GM12878 (cell line): ENCODE measurements around the gene NEMF. TPM values are rescaled to one million over a fixed set of nuclear protein-coding genes. Genes with fewer than 3 reads are reported as not detected.

Source experiments
- ATAC-seq: fragments of 200-7000 bp; cut with Tn5 transposase; 3 replicates; pipeline ENCODE4 v1.9.1; 2020; ENCODE audit warnings: mild to moderate bottlenecking, moderate library complexity
- BruUV-seq: library from RNA; stranded (reverse); fragments of 400-500 nt; replicated peaks from 2 replicates; lab custom pipeline; 2021; lab: Mats Ljungman, UMichigan
- CTCF ChIA-PET: fragments of 300-600 bp; sonication (Branson Sonifier 250); formaldehyde crosslinking; extraction: SDS; loops from one replicate; lab custom pipeline; 2021; ENCODE audit warnings: inconsistent platforms; lab: Yijun Ruan, JAX
- POLR2A ChIA-PET: fragments of 350-600 bp; formaldehyde crosslinking; extraction: SDS; loops from one replicate; lab custom pipeline; 2021; ENCODE audit warnings: inconsistent platforms; lab: Charles Lee
- RAD21 ChIA-PET: fragments of 300-600 bp; sonication (Branson Sonifier 250); formaldehyde crosslinking; loops from one replicate; lab custom pipeline; 2023; ENCODE audit warnings: antibody characterized with exemption; ENCODE audit not compliant: unreplicated experiment; lab: Charles Lee
- SMC1A ChIA-PET: fragments of 300-600 bp; sonication (Branson Sonifier 250); formaldehyde crosslinking; loops from one replicate; lab custom pipeline; 2023; ENCODE audit not compliant: unreplicated experiment, uncharacterized antibody; lab: Charles Lee
- DNase-seq: peaks from one replicate; pipeline ENCODE4 v3.0.0-alpha.2; 2011; ENCODE audit warnings: low read depth, low spot score
- FAIRE-seq: peaks from 3 replicates; lab custom pipeline; 2011; peaks lifted over from hg19 to GRCh38; lab: Jason Lieb, UNC
- H2AFZ ChIP-seq: 2 replicates; pipeline ENCODE4 v1.6.0; 2011; ENCODE audit warnings: low read depth, low read length, control low read depth; ENCODE audit not compliant: control insufficient read depth
- H3K27ac ChIP-seq: 2 replicates; pipeline ENCODE4 v1.5.1; 2011; ENCODE audit warnings: control low read depth; ENCODE audit not compliant: control insufficient read depth, insufficient read depth
- H3K27me3 ChIP-seq, 2 experiments: replicated peaks in 1 of 2; 2 replicates each; pipeline versions ENCODE4 v1.6.0 to v1.6.1; 2011; ENCODE audit warnings: low read length in 1 of 2; ENCODE audit not compliant: control insufficient read depth in 2 of 2, insufficient read depth in 2 of 2
- H3K36me3 ChIP-seq, 2 experiments: 2 replicates each; pipeline ENCODE4 v1.5.1; 2011; ENCODE audit warnings: low read length in 1 of 2; ENCODE audit not compliant: control insufficient read depth in 2 of 2, insufficient read depth in 2 of 2
- H3K4me1 ChIP-seq: 2 replicates; pipeline ENCODE4 v1.6.1; 2011; ENCODE audit warnings: mild to moderate bottlenecking, low read length, moderate library complexity, mixed read lengths; ENCODE audit not compliant: control insufficient read depth, insufficient read depth
- H3K4me2 ChIP-seq: 2 replicates; pipeline ENCODE4 v1.6.0; 2011; ENCODE audit warnings: control low read depth; ENCODE audit not compliant: control insufficient read depth, insufficient read depth
- H3K4me3 ChIP-seq: fragments of 200-600 bp; sonication (generic); 2 replicates; pipeline ENCODE4 v1.5.1; 2016
- H3K79me2 ChIP-seq: 2 replicates; pipeline ENCODE4 v1.6.0; 2011; ENCODE audit warnings: low read length; ENCODE audit not compliant: control insufficient read depth, insufficient read depth
- H3K9ac ChIP-seq: 2 replicates; pipeline ENCODE4 v1.8.0; 2011; ENCODE audit warnings: low read length, control low read depth, mixed read lengths; ENCODE audit not compliant: control insufficient read depth, insufficient read depth
- H3K9me3 ChIP-seq: replicated peaks from 3 replicates; pipeline ENCODE4 v1.5.1; 2011; ENCODE audit warnings: mild to moderate bottlenecking, low read length; ENCODE audit not compliant: control insufficient read depth, insufficient read depth
- H4K20me1 ChIP-seq: 2 replicates; pipeline ENCODE4 v1.6.0; 2011; ENCODE audit not compliant: control insufficient read depth, insufficient read depth
- E2F8 ChIP-seq: fragments of 450-650 bp; IDR thresholded peaks from 2 replicates; pipeline ENCODE4 v1.6.1; 2018; ENCODE audit warnings: mild to moderate bottlenecking, low read depth, moderate library complexity; ENCODE audit not compliant: partially characterized antibody
- EED ChIP-seq: sonication (generic); IDR thresholded peaks from 2 replicates; pipeline ENCODE4 v1.6.1; 2016; ENCODE audit warnings: antibody characterized with exemption, low read depth
- ESRRA ChIP-seq: IDR thresholded peaks from 2 replicates; pipeline ENCODE4 v1.6.1; 2012; ENCODE audit warnings: mild to moderate bottlenecking, low read length, improper control_type of control experiment
- HDAC2 ChIP-seq: fragments of 200-600 bp; sonication (generic); IDR thresholded peaks from 2 replicates; pipeline ENCODE4 v1.6.1; 2017
- JUNB ChIP-seq: IDR thresholded peaks from 2 replicates; pipeline ENCODE4 v1.6.1; 2016; ENCODE audit warnings: antibody characterized with exemption, mild to moderate bottlenecking
- MEF2A ChIP-seq: IDR thresholded peaks from 2 replicates; pipeline ENCODE4 v1.6.1; 2011; ENCODE audit warnings: low read depth, mild to moderate bottlenecking, low read length, moderate library complexity; ENCODE audit not compliant: insufficient read depth
- MTA2 ChIP-seq: fragments of 450-650 bp; IDR thresholded peaks from 2 replicates; pipeline ENCODE4 v1.6.1; 2016; ENCODE audit warnings: low read depth, mild to moderate bottlenecking, moderate library complexity
- POU2F2 ChIP-seq: IDR thresholded peaks from 3 replicates; pipeline ENCODE4 v1.6.1; 2011; ENCODE audit warnings: low read depth, mild to moderate bottlenecking, low read length, borderline replicate concordance
- PRDM15 ChIP-seq: fragments of 450-650 bp; formaldehyde crosslinking; IDR thresholded peaks from 2 replicates; pipeline ENCODE4 v1.4.0; 2020; ENCODE audit warnings: mild to moderate bottlenecking, moderate library complexity
- RBBP5 ChIP-seq: fragments of 200-600 bp; sonication (generic); conservative IDR thresholded peaks from 2 replicates; pipeline ENCODE4 v1.6.1; 2016
- RUNX3 ChIP-seq: IDR thresholded peaks from 2 replicates; pipeline ENCODE4 v1.6.1; 2012; ENCODE audit warnings: low read length, inconsistent platforms
- SIN3A ChIP-seq: IDR thresholded peaks from 2 replicates; pipeline ENCODE4 v1.6.1; 2012; ENCODE audit warnings: low read depth, low read length, improper control_type of control experiment
- SREBF1 ChIP-seq: IDR thresholded peaks from 2 replicates; pipeline ENCODE4 v1.6.1; 2012; ENCODE audit warnings: mild to moderate bottlenecking, low read length
- SUZ12 ChIP-seq: fragments of 200-600 bp; sonication (generic); IDR thresholded peaks from one replicate; pipeline ENCODE4 v1.6.1; 2018; ENCODE audit warnings: antibody characterized with exemption, mild to moderate bottlenecking; ENCODE audit not compliant: unreplicated experiment
- ZBTB40 ChIP-seq: fragments of 450-650 bp; IDR thresholded peaks from 2 replicates; pipeline ENCODE4 v1.6.1; 2016; ENCODE audit warnings: mild to moderate bottlenecking, moderate library complexity, borderline replicate concordance
- WGBS: methylation state at CpG from one replicate; pipeline ENCODE4 v1.1.6; 2016; ENCODE audit warnings: low lambda C conversion rate; ENCODE audit not compliant: insufficient replicate concordance, insufficient coverage; ENCODE audit errors: missing lambda C conversion rate; 5-methylcytosine and 5-hydroxymethylcytosine counted together
- in situ Hi-C: fragments of 300-500 bp; cut with MboI; formaldehyde crosslinking; loops from 9 replicates; pipeline ENCODE4 v1.14.3; 2018; ENCODE audit warnings: mixed read lengths
- intact Hi-C: fragments of 100-400 bp; cut with micrococcal nuclease; formaldehyde crosslinking; loops from one replicate; pipeline ENCODE4 v1.14.2; 2022; ENCODE audit not compliant: unreplicated experiment
- polyA plus RNA-seq, 11 experiments: library from polyadenylated mRNA; depleted of rRNA in 4 of 11; unstranded in 6 of 11; stranded (reverse) in 5 of 11; fragments of >200 nt; fragmentation: Nextera tagmentation in 4 of 11; fragmentation: Illumina TruSeq in 1 of 11; extraction: Ambion mirVana in 4 of 11; extraction: Trizol in 1 of 11; gene quantifications; 1 replicate in 1 of 11; 2 replicates in 10 of 11; pipeline versions ENCODE4 v1.2.1 to v1.2.3, GENCODE V29; 2011 to 2016; ENCODE audit warnings: inconsistent platforms in 2 of 11, missing spikeins in 2 of 11, low read depth in 1 of 11
- total RNA-seq, 4 experiments: library from RNA; depleted of rRNA in 3 of 4; stranded (reverse); fragments of >200 nt in 3 of 4; fragmentation: Illumina TruSeq in 1 of 4; extraction: Trizol in 1 of 4; gene quantifications; 2 replicates each; pipeline versions ENCODE4 v1.2.1 to v1.2.3, GENCODE V29; 2013 to 2021

NEMF gene
- total and polyA plus RNA-seq, 10 of the 15 experiments (the other 5 are each of a cell fraction or from before 2014, with no cell fraction given), result 31.5 to 80.1 (median 61.1) TPM

GRCh38 chr14:49900973-49901372 is 48.4 kb upstream of the NEMF start:
- CTCF ChIA-PET, result no interaction called here
- TF ChIP-seq ZBTB40 (no peak), PRDM15 (no peak), ESRRA (no peak), MEF2A (no peak), JUNB (no peak), EED (no peak), RUNX3 (no peak), SREBF1 (no peak), POU2F2 (no peak), MTA2 (no peak), SUZ12 (no peak), SIN3A (no peak), E2F8 (no peak), HDAC2 (no peak), RBBP5 (no peak)

More at GRCh38 chr14:49900973-49901372, 48.4 kb upstream of the NEMF start:
- H3K9me3 ChIP-seq, result no peaks in the 10 kb centered on the region
- ATAC-seq (no peak), FAIRE-seq (no peak), DNase-seq (no peak)
- intact Hi-C loops, result no loop called here
- no peaks in the 10 kb centered on the region for H3K36me3 ChIP-seq
- H3K79me2 ChIP-seq, result peaks cover 38% of the 10 kb centered on the region
- H3K9ac ChIP-seq, result no peak overlapping the region
- no TSS peak for BruUV-seq
- ChIA-PET RAD21 (no interaction called here), SMC1A (interaction anchor here (1.7 kb wide), 1 partner anchor 11 kb away, joined by 4 read pairs; no protein-coding TSS in a partner anchor), POLR2A (interaction anchor here (1.8 kb wide), 1 partner anchor 31 kb away, joined by 6 read pairs; no protein-coding TSS in a partner anchor)
- no peak overlapping the region for H2AFZ ChIP-seq
- 100% methylated on average over 1 of the region's 1 CpG for WGBS
- no peaks in the 10 kb centered on the region for H3K27me3 ChIP-seq
- no peaks in the 10 kb centered on the region for H3K4me1 ChIP-seq
- in situ Hi-C loops, result no loop called here
- no peak overlapping the region for H3K4me3 ChIP-seq
- H4K20me1 ChIP-seq, result no peaks in the 10 kb centered on the region
- H3K4me2 ChIP-seq, result no peak overlapping the region
- H3K27ac ChIP-seq, result no peak overlapping the region
